ENCODE results near the gene DNMT1.

The DNMT1 gene

DNA sequence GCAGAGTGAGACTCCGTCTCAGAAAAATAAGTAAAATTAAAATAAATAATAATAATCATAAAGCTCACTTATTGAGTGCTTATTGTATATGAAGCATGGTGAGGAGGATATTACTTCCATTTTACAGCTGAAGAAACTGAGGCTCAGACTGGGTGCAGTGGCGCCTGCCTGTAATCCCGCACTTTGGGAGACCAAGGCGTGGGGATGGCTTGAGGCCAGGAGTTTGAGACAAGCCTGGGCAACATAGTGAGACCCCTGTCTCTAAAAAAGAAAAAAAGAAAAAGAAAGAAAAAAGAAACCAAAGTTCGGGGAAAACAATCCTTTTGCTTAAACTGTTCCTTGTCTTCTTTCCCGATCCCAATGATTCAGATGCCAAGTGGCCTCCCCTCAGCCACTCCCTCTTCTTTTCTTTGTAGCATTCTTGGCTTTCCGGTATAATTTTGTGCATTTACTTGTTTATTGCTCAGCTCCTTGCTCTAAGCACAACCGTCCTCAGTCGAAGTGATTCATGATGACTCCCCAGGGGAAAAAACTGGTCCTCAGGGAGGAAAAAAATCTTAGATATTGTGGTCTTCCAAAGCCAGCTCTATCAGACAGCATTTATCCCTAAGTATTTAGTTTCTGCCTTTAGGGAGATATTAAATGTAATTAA is 74.1 kb downstream of the DNMT1 start:
- H3K36me3 ChIP-seq (ENCODE audit: insufficient read depth, low read length): peaks cover 17% of the 10 kb centered on the region
- peaks cover 7% of the 10 kb centered on the region for H3K4me1 ChIP-seq (ENCODE audit: insufficient read depth, low read length)
- no peaks in the 10 kb centered on the region for H3K27me3 ChIP-seq (ENCODE audit: control insufficient read depth in 1 of 2, insufficient read depth in 2 of 2, low read length in 2 of 2)
- no peak overlapping the region for H3K4me3 ChIP-seq (ENCODE audit: low read depth in 1 of 2, low read length in 2 of 2)
- H3K9me3 ChIP-seq (ENCODE audit: low read length): no peaks in the 10 kb centered on the region
- H3K27ac ChIP-seq (ENCODE audit: low read depth, low read length): no peak overlapping the region
- H3K9ac ChIP-seq (ENCODE audit: low read length): no peak overlapping the region

DNA sequence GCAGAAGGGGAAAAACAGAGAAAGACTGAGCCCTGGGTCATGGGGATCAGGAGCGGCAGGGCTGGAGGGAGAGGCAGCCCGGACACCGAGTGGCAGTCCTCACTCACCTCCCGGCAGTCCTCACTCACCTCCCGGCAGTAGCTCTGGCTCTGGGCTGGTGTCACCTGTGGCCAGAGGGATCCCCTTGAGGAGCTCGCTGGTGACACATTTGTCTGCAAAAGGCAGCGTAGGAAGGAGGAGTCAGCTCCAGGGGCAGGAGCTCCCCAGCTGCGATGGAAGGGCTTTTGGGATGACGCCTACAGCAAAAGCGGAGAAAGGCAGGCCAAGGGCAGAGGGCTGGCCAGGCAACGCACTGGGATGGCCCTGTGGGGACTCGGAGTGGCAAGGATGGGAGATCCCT is 75.8 kb downstream of the DNMT1 start:
- Histone ChIP-seq H3K9me3 (ENCODE audit: low read length) (no peaks in the 10 kb centered on the region), H3K4me1 (ENCODE audit: insufficient read depth, low read length) (peaks cover 7% of the 10 kb centered on the region), H3K36me3 (ENCODE audit: insufficient read depth, low read length) (peaks cover 32% of the 10 kb centered on the region), H3K27me3 (ENCODE audit: control insufficient read depth in 1 of 2, insufficient read depth in 2 of 2, low read length in 2 of 2) (no peaks in the 10 kb centered on the region), H3K4me3 (ENCODE audit: low read depth in 1 of 2, low read length in 2 of 2) (peak overlapping the region; percentile 80 to 96), H3K27ac (ENCODE audit: low read depth, low read length) (peak overlapping the region; percentile 94), H3K9ac (ENCODE audit: low read length) (peak overlapping the region; percentile 86)

DNA sequence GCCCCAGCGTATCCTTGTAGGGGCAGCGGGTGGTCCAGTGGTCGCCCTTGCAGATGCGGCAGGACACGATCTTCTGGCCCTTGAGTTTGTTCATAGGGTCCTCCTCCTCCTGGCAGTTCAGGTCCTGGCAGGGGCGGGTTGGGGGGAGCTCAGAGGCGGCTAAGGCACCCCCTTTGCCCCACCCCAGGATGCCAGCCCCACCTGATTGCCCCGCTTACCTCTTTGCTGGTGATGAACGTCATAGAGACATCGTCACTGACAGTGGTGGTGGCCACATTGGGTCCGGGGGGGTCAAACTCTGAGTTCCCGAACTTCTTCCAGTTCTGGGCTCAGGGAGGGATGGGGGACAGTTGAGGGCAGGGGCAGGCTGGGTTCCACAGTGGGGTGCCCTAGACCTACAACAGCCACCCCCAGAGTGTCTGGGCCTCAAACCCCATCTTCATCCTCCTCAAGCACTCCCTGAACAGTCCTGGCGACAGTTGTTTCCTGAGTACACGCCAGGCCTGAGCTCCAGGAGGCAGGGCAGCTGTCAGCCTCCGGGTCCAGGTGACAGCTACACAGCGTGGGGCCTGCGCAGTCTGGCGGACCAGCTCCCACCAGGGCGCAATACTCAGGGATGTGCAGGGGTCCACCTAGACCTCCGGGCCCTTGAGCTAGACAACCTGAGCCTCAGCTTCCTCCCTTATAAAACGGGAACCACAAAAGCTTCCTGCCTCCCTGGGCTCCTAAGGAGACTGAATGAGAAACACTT is 77.7 kb downstream of the DNMT1 start:
- H3K27me3 ChIP-seq (ENCODE audit: control insufficient read depth in 1 of 2, insufficient read depth in 2 of 2, low read length in 2 of 2): no peaks in the 10 kb centered on the region
- no peaks in the 10 kb centered on the region for H3K9me3 ChIP-seq (ENCODE audit: low read length)
- H3K4me3 ChIP-seq (ENCODE audit: low read depth in 1 of 2, low read length in 2 of 2): no peak overlapping the region
- no peak overlapping the region for H3K9ac ChIP-seq (ENCODE audit: low read length)
- H3K36me3 ChIP-seq (ENCODE audit: insufficient read depth, low read length): peaks cover 32% of the 10 kb centered on the region
- H3K4me1 ChIP-seq (ENCODE audit: insufficient read depth, low read length): peaks cover 7% of the 10 kb centered on the region
- H3K27ac ChIP-seq (ENCODE audit: low read depth, low read length): no peak overlapping the region

DNA sequence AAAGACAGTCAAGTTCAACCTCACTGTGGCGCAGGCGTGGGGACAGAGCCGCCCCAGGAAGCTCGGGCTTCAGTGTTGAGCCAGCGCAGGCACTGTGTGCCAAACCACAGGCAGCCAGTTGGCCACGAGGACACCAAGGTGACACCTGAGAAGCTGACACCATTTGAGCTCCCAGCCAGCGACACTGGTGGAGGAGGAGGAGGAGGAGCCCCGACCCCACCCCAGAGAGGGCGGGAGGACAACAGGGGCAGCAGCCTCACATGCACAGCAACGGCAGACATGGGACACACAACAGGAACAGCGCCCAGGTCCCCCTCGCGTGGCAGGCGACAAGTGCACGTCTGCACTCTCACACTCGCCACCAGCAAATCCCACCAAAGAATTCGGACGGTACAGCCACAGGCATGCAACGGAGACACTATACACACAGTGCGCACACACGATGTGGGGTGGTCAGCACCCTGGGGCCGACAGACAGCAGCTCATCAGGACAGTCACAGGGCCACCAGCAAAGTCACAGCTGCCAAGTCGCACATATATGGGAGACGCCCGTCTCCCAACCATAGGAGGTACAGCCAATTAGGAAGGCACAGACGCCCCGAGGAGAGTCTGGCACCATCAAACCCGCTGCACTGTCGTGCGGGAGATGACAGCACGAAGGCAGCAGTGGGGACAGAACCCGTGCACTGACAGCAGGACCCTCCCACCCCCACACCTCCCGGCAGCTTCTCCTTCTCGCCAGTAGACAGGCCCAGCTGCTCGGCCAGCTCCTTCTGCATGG is 78.5 kb downstream of the DNMT1 start:
- H3K27ac ChIP-seq (ENCODE audit: low read depth, low read length): no peak overlapping the region
- H3K4me3 ChIP-seq (ENCODE audit: low read depth in 1 of 2, low read length in 2 of 2): no peak overlapping the region

DNA sequence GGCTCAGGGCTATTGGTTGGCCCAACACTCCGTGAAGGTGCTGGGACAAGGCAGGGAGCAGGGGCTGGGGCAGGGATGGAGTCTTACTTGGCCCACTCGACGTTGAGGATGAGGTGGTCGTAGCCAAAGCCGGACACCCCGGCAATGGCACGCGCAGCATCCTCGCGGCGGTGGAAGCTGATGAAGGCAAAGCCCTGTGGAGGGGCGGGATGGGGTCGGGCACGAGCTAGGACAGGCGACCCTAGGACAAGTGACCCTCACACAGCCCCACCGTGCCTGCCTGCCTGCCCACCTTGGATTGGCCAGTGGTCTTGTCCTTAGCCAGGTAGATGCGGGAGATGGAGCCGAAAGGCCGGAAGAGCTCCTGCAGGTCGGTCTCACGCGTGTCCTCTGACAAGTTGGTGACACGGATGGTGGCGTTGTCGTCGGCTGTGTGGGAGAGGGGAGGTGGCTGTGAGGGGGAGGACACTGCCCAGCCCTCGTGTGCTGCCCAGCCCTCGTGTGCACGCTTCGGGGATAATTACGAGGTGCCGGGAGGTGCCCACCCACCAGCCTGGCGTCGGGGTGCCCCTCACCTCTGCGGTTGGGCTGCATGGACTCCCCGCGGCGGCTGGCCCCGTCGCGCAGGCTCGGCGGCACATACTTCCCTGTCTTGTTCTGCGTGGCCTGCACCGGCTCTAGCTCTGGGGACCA is 79.2 kb downstream of the DNMT1 start:
- peaks cover 36% of the 10 kb centered on the region for H3K36me3 ChIP-seq (ENCODE audit: insufficient read depth, low read length)
- H3K4me3 ChIP-seq (ENCODE audit: low read depth in 1 of 2, low read length in 2 of 2): no peak overlapping the region
- peaks cover 7% of the 10 kb centered on the region for H3K4me1 ChIP-seq (ENCODE audit: insufficient read depth, low read length)
- H3K9me3 ChIP-seq (ENCODE audit: low read length): no peaks in the 10 kb centered on the region
- no peaks in the 10 kb centered on the region for H3K27me3 ChIP-seq (ENCODE audit: control insufficient read depth in 1 of 2, insufficient read depth in 2 of 2, low read length in 2 of 2)
- no peak overlapping the region for H3K9ac ChIP-seq (ENCODE audit: low read length)
- no peak overlapping the region for H3K27ac ChIP-seq (ENCODE audit: low read depth, low read length)

More for the DNA sequence above, 78.5 kb downstream of the DNMT1 start:
- H3K9me3 ChIP-seq (ENCODE audit: low read length): no peaks in the 10 kb centered on the region
- H3K9ac ChIP-seq (ENCODE audit: low read length): no peak overlapping the region
- H3K4me1 ChIP-seq (ENCODE audit: insufficient read depth, low read length): peaks cover 7% of the 10 kb centered on the region
- peaks cover 33% of the 10 kb centered on the region for H3K36me3 ChIP-seq (ENCODE audit: insufficient read depth, low read length)
- no peaks in the 10 kb centered on the region for H3K27me3 ChIP-seq (ENCODE audit: control insufficient read depth in 1 of 2, insufficient read depth in 2 of 2, low read length in 2 of 2)

DNA sequence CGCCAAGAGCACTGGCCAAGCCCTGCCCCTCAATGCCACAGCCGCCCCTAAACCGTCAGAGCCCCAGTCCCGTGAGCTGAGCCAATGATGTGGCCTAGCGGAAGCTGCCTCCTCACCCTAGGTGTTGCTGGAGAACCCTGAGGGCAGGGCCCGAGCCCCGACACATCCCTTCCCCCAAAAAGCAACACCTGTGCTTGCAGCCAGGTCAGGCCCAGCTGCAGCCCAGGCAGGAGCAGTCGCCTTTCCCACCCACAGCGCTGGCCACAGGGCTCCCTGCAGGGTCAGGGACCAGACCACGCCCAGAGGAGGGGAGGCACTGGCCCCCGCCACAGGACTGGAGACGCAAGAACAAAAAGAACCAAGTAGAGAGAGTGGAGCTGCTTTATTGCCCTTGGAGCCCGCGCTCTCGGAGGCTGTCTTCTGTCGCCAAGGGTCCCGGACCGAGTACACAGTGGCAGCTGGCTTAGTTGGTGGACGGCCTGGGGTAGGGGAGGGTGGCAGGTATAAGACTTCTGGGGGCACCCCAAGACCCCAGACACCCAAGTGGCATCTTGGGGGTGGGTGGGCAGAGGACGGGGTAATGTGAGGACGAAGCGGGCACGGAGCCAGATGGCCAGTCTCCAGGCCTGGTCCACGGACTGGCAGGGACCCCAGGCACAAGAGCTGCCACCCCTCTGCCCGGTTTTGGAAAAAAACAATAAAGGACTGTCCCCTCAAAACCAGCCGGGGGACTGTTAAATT is 79.9 kb downstream of the DNMT1 start:
- Histone ChIP-seq H3K9ac (ENCODE audit: low read length) (no peak overlapping the region), H3K4me3 (ENCODE audit: low read depth in 1 of 2, low read length in 2 of 2) (no peak overlapping the region), H3K36me3 (ENCODE audit: insufficient read depth, low read length) (peaks cover 40% of the 10 kb centered on the region), H3K27ac (ENCODE audit: low read depth, low read length) (no peak overlapping the region), H3K9me3 (ENCODE audit: low read length) (no peaks in the 10 kb centered on the region), H3K27me3 (ENCODE audit: control insufficient read depth in 1 of 2, insufficient read depth in 2 of 2, low read length in 2 of 2) (no peaks in the 10 kb centered on the region), H3K4me1 (ENCODE audit: insufficient read depth, low read length) (peaks cover 7% of the 10 kb centered on the region)

DNA sequence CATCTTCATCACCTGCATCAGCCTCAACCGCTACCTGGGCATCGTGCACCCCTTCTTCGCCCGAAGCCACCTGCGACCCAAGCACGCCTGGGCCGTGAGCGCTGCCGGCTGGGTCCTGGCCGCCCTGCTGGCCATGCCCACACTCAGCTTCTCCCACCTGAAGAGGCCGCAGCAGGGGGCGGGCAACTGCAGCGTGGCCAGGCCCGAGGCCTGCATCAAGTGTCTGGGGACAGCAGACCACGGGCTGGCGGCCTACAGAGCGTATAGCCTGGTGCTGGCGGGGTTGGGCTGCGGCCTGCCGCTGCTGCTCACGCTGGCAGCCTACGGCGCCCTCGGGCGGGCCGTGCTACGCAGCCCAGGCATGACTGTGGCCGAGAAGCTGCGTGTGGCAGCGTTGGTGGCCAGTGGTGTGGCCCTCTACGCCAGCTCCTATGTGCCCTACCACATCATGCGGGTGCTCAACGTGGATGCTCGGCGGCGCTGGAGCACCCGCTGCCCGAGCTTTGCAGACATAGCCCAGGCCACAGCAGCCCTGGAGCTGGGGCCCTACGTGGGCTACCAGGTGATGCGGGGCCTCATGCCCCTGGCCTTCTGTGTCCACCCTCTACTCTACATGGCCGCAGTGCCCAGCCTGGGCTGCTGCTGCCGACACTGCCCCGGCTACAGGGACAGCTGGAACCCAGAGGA is 80.6 kb downstream of the DNMT1 start:
- Histone ChIP-seq H3K27me3 (ENCODE audit: control insufficient read depth in 1 of 2, insufficient read depth in 2 of 2, low read length in 2 of 2) (no peaks in the 10 kb centered on the region), H3K4me3 (ENCODE audit: low read depth in 1 of 2, low read length in 2 of 2) (no peak overlapping the region), H3K27ac (ENCODE audit: low read depth, low read length) (no peak overlapping the region), H3K9ac (ENCODE audit: low read length) (no peak overlapping the region), H3K4me1 (ENCODE audit: insufficient read depth, low read length) (peaks cover 5% of the 10 kb centered on the region), H3K36me3 (ENCODE audit: insufficient read depth, low read length) (peaks cover 47% of the 10 kb centered on the region), H3K9me3 (ENCODE audit: low read length) (no peaks in the 10 kb centered on the region)

DNA sequence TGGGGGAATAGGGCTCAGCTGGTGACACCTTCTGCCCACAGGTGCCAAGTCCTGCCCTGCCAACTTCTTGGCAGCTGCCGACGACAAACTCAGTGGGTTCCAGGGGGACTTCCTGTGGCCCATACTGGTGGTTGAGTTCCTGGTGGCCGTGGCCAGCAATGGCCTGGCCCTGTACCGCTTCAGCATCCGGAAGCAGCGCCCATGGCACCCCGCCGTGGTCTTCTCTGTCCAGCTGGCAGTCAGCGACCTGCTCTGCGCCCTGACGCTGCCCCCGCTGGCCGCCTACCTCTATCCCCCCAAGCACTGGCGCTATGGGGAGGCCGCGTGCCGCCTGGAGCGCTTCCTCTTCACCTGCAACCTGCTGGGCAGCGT is 81.2 kb downstream of the DNMT1 start:
- no peak overlapping the region for H3K9ac ChIP-seq (ENCODE audit: low read length)
- no peak overlapping the region for H3K4me3 ChIP-seq (ENCODE audit: low read depth in 1 of 2, low read length in 2 of 2)
- H3K36me3 ChIP-seq (ENCODE audit: insufficient read depth, low read length): peaks cover 51% of the 10 kb centered on the region

DNA sequence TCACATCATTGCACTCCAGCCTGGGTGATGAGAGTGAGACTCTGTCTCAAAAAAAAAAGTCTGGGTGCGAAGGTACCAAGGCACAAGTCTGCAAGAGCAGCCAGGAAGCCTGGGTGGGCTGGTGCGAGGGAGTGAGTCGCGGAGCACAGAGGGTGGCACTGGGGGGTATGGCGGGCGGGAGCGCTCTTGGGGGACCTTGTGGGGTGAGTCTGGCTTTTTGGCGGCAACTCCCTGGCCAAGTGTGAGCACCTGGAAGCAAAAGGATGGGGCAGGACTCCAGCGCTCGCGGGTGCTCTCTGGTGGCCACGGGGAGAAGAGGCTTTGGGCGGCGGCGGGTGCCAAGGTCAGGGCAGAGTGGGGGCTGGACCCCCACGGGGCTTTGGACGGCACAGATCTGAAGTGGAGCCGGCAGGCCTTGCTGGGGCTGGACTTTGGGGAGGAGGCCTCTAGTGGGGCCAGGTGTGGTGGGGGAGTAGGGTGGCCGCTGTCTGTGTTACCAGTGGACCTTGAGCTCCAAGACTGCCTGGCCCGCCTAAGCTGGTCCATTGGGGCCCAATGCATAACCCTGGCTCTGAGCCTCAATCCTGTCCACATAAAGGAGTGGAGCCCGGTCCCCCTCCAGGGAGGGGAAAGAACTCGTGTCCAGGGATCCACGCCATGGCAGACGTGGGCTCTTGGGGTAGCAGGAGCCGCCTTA is 81.7 kb downstream of the DNMT1 start:
- H3K4me3 ChIP-seq (ENCODE audit: low read depth in 1 of 2, low read length in 2 of 2): no peak overlapping the region
- H3K27me3 ChIP-seq (ENCODE audit: control insufficient read depth in 1 of 2, insufficient read depth in 2 of 2, low read length in 2 of 2): no peaks in the 10 kb centered on the region
- H3K9ac ChIP-seq (ENCODE audit: low read length): no peak overlapping the region
- H3K4me1 ChIP-seq (ENCODE audit: insufficient read depth, low read length): no peaks in the 10 kb centered on the region
- peaks cover 56% of the 10 kb centered on the region for H3K36me3 ChIP-seq (ENCODE audit: insufficient read depth, low read length)
- no peaks in the 10 kb centered on the region for H3K9me3 ChIP-seq (ENCODE audit: low read length)
- no peak overlapping the region for H3K27ac ChIP-seq (ENCODE audit: low read depth, low read length)

More for the DNA sequence above, 81.2 kb downstream of the DNMT1 start:
- no peaks in the 10 kb centered on the region for H3K27me3 ChIP-seq (ENCODE audit: control insufficient read depth in 1 of 2, insufficient read depth in 2 of 2, low read length in 2 of 2)
- H3K9me3 ChIP-seq (ENCODE audit: low read length): no peaks in the 10 kb centered on the region
- H3K4me1 ChIP-seq (ENCODE audit: insufficient read depth, low read length): peaks cover under 1% of the 10 kb centered on the region
- no peak overlapping the region for H3K27ac ChIP-seq (ENCODE audit: low read depth, low read length)
